HPDE6-E6E7 (cell line): ENCODE results near the gene PGGHG.
"Not testable (repeated sequence)": the region's sequence is repeated elsewhere in the genome, so short reads cannot be mapped to it uniquely, and the experiment has no call there.

Source experiments
- DNase-seq: peaks from one replicate; pipeline ENCODE4 v3.0.0; 2011; ENCODE audit warnings: missing footprints; ENCODE audit errors: extremely low spot score

Gene PGGHG

GRCh38 chr11:285021-285893, 3.7 kb upstream of the PGGHG start:
- DNase-seq, result no peak

- DNase-seq, result no peak
These were observed 3.1 kb upstream of the PGGHG start for GRCh38 chr11:285894-286220.

GRCh38 chr11:286977-287820, 1.7 kb upstream of the PGGHG start:
- DNase-seq, result not testable (repeated sequence)

GRCh38 chr11:287821-288477, 977 bp upstream of the PGGHG start:
- DNase-seq, result no peak

- DNase-seq, result no peak
These were observed 429 bp downstream of the PGGHG start for GRCh38 chr11:289398-289711.

GRCh38 chr11:289712-290620, 1.0 kb downstream of the PGGHG start:
- DNase-seq, result no peak

GRCh38 chr11:290621-291231, 1.8 kb downstream of the PGGHG start:
- no peak for DNase-seq

GRCh38 chr11:291281-292210, 2.6 kb downstream of the PGGHG start:
- DNase-seq, result no peak

GRCh38 chr11:292211-293121, 3.5 kb downstream of the PGGHG start:
- no peak for DNase-seq

GRCh38 chr11:293271-293851, 4.4 kb downstream of the PGGHG start:
- DNase-seq, result no peak

GRCh38 chr11:293852-294661, 5.1 kb downstream of the PGGHG start:
- DNase-seq, result no peak

- no peak for DNase-seq
These were observed 5.9 kb downstream of the PGGHG start for GRCh38 chr11:294780-295179.

GRCh38 chr11:295351-296170, 6.6 kb downstream of the PGGHG start:
- DNase-seq, result no peak

GRCh38 chr11:296171-297050, 7.5 kb downstream of the PGGHG start:
- DNase-seq, result no peak

- DNase-seq, result no peak
These were observed 8.2 kb downstream of the PGGHG start for GRCh38 chr11:297051-297585.
